ENCODE results near the gene SUSD4.
"Not testable (repeated sequence)": the region's sequence is repeated elsewhere in the genome, so short reads cannot be mapped to it uniquely, and the experiment has no call there.

Gene SUSD4, protein sequence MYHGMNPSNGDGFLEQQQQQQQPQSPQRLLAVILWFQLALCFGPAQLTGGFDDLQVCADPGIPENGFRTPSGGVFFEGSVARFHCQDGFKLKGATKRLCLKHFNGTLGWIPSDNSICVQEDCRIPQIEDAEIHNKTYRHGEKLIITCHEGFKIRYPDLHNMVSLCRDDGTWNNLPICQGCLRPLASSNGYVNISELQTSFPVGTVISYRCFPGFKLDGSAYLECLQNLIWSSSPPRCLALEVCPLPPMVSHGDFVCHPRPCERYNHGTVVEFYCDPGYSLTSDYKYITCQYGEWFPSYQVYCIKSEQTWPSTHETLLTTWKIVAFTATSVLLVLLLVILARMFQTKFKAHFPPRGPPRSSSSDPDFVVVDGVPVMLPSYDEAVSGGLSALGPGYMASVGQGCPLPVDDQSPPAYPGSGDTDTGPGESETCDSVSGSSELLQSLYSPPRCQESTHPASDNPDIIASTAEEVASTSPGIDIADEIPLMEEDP

DNA sequence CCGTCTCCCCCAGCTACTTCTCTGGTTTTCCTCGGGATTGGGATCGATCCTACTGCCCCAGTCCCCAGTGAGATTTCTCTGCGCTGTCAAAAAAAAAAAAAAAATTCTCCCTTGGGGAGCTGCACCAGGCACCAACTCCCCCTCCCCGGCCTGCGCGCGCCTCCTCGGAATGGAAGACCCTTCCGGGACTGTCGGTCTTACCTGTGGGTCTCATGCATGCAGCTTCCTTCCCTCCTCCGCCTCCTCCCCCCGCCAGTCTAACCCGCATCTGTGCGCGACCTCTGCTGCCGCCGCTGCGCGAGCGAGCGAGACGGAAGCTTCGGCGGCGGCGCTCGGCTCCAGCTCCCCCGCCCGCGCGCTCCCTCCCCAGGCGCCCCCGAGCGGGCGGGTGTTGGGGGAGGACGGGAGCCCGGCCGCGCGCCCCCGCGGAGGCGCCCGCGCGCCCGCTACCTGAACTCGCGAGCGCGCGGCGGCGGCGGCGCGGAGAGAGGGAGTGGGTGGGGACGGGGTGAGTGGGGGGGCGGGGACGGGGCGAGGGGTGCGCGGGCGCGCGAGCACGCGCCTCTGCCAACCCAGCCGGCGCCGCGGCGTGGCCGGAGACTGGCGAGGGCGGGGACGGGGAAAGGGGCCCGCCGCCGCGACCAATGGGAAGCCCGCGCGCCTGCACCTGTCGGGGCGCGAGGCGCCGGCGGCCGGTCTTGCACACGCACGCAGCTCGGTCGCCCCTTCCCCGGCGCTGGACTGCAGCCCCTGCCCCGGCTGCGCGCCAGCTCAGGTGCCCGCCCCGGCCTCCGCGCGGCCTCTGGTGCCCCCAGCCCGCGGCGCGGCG lies at the start of gene SUSD4:
Gene SUSD4 (minus strand): TSS at position 321 of the 829 bp plus-strand sequence. CDS start 751 bp downstream, outside the sequence.
- DNase-seq, result peak; percentile 20

- no peak for DNase-seq
These were observed 49.2 kb upstream of the SUSD4 start for GRCh38 chr1:223413216-223413615.

- no peak for DNase-seq
These were observed 47.7 kb upstream of the SUSD4 start for GRCh38 chr1:223411710-223412109.

- DNase-seq, result peak; percentile 77
These were observed 47.3 kb upstream of the SUSD4 start for GRCh38 chr1:223411309-223411708.

GRCh38 chr1:223410036-223410435 lies 46.1 kb upstream of the SUSD4 start:
- DNase-seq, result no peak

- DNase-seq, result no peak
These were observed 41.5 kb upstream of the SUSD4 start for GRCh38 chr1:223405507-223405906.

DNA sequence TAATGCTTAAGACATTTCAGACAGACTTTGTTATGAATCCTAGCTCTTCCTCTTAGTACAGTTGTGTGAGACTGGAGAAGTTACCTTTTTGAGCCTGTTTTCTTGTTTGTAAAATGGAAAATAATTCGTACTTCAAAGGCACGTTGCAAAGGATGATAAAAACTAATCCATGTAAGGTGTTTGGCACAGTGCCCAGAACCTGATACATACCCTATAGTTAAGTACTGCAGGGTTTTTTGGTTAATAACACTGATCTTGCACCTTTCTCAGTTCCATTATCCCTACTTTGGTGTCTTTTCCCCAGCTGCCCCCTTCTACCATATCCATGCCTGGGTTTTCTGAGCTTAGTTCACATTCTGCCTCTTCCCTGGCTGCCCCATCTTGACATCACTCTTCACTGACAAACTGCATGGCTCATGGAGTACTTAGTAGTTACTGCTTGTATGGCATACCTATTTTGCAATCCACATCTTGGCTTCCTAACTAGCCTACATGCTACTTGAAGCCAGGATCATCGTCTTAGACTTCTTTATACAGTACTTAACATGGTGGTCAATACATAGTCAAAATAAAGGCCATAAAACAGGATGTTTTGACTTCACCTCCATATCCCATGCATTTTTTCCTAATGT lies 39.3 kb upstream of the SUSD4 start:
- DNase-seq, result no peak

DNA sequence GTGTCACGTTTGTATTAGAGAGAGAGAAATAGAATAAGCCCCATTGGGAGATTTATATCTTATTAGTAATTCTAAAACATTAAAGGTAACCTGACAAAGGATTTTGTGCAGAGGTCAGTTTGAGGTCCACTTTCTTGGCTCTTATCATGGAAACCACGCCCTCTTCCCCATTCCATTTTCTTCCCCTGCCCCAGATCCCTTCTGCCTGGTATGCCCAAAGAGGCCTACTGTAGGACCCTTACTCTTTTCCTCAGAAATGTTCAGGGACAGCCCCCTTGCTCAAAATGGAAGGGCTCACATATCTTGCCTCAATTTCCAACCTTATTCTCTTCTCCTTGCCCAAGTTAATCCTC lies 38.8 kb upstream of the SUSD4 start:
- no peak for DNase-seq

GRCh38 chr1:223401873-223402789 lies 38.2 kb upstream of the SUSD4 start:
- DNase-seq, result peak; percentile 83

DNA sequence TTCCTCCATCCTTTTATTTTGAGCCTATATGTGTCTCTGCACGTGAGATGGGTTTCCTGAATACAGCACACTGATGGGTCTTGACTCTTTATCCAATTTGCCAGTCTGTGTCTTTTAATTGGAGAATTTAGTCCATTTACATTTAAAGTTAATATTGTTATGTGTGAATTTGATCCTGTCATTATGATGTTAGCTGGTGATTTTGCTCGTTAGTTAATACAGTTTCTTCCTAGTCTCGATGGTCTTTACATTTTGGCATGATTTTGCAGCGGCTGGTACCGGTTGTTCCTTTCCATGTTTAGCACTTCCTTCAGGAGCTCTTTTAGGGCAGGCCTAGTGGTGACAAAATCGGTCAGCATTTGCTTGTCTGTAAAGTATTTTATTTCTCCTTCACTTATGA lies 35.4 kb upstream of the SUSD4 start:
- not testable (repeated sequence) for DNase-seq

GRCh38 chr1:223394706-223395105 lies 30.7 kb upstream of the SUSD4 start:
- no peak for DNase-seq

GRCh38 chr1:223394242-223394641 lies 30.3 kb upstream of the SUSD4 start:
- DNase-seq, result no peak

DNA sequence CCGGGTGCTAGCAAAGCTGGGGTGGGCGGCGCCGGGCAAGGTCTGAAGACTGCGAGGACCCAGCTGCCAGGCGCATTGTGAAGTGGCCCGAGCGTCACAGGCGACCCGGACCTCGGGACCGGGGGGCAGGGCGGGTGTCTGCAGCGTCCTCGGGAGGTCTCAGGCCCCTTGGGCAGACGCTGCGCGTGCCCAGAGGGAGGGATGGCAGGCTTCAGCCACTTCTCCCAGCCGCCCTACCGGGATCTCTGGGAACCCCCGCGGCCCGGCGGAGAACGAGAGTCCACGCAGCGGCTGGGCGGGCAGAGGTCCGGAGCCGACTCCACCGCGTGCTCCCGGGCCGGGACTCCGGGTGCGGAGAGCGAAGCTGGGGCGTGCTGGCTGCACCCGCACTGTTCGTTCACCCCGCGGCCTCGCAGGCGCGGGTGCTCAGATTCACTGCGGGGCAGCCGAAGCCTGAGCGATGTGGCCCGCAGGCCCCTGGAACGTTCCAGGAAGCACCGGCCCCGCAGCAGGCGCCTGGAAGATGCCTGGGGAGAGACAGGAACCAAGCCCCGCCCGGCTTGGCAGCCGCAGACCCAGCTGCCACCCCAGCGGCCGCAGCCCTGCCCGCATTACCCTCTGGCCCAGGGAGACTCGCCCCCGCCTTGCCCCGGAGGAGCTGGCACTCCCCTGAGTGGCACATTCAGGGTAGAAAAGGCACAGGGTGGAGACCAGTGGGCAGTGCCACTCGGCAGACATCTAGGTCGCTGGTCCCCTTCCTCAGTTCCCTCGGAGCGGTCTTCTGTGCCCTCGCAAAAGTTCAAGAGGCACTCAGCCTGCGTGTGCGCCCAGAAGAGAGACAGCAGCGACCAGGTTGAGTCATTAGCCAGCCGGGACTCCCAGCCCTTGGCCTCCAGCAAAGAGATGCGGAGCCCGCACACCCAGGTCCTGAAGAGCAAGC lies 29.6 kb upstream of the SUSD4 start, which contains the start of gene CCDC185:
Gene CCDC185 (plus strand): TSS at position 141 of the 940 bp plus-strand sequence. CDS start 61 bp downstream, at position 202.
- DNase-seq, result peak; percentile 9

DNA sequence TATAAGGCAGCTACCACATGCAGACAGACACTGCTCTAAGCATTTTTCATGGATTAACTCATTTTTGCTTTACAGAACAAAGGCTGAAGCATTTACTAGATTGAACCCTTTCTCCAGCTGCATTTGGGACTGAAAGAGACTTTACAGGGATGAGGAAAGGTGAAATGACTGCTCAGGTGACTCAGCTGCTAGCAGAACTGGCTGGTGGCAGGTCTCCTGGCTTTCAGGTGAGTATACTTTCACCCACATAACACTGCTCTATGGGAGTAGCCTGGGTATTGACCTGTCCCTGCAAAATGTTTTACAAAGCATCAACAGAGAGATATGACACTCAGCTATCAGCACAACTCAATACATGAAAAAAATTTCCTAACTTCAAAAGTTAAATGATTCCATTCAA lies 26.6 kb upstream of the SUSD4 start:
- DNase-seq, result no peak

GRCh38 chr1:223386013-223386412 lies 22.0 kb upstream of the SUSD4 start:
- DNase-seq, result no peak

DNA sequence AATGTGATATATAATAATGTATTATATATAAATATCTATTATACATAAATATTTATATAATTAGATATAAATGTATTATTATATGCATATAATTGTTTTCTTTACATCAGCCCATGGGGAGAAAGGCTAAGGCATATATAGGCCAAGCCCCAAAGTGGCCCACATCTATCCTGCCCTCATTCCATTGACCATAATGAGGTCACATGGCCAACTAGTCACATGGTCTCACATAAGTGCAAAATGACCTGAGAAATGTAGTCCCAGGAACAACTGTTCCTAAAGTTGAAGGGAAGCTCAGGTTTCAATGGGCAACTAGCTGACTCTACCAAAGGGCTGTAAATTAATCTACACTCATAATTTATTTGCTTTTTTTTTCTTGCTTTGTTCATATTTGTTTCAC lies 14.8 kb upstream of the SUSD4 start:
- no peak for DNase-seq

DNA sequence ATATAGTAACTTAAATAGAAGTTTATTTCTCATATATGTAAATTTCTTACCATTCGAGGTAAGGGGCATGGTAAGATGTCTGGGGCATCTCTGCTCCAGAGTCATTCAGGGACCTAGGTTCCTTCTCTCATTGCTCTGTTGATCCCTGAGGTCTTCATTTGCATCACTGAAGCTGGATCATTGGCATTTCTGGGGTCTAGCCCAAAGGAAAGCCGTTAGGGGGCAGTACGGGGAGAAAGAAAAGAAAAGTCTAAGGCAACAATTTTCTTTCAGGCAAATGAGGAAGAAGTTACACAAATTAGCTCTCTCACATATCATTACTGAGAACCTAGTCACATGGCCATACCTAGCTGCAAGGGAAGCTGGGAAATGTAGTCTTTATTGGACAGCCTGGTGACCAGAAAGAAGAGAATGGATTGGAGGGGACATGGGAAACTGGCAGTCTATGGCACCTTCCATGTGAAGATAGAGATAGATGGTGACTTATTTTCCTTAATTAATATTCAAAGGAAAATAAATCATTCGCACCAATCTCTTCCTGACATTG lies 10.2 kb upstream of the SUSD4 start:
- no peak for DNase-seq

DNA sequence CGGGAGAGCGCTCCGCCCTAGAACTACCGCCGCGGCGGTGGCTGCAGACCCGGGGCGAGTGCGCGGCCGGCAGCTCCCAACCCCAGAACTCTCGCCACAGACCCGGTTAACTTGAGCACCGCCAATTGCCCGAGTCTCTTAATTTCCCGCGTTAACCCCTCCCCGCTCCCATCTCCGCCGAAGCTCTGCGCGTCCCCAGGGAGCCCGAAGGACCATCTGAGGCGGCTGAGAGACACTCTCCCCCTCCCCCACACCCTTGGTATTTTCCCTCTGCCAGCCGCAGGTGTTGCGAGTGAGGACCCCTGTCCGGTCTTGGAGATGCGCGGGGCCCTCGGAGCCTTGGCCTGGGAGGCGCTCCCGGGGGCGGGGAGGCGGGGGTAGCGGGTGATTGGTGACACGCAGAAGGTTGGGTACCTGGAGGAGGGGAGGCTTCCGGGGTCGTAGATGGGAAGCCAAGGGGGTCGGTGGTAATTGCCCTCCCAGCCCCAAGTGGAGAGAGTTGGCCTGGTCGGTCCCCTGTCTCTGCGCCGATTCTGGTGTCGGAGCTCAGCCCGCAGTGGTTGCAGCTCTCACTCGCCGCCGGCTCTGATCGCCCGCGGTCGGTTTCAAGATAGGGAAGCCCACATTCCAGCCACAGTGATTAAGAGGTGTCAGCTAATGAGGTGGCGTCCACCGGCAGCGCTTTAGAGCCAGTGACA lies 858 bp upstream of the SUSD4 start:
- DNase-seq, result no peak

- peak; percentile 33 for DNase-seq
These were observed 720 bp downstream of the SUSD4 start for GRCh38 chr1:223363057-223363855.
